GM19351 (cell line): ENCODE data around the gene ESF1.
A peak's percentile ranks its signal among the peaks of the same experiment; 100 is the strongest.

Experiments used
- ATAC-seq: cut with Tn5 transposase; IDR thresholded peaks from one replicate; pipeline ENCODE4 v1.9.1; 2021; ENCODE audit warnings: mild to moderate bottlenecking, moderate library complexity; ENCODE audit not compliant: unreplicated experiment

Gene ESF1

GRCh38 chr20:13681248-13682125 lies 103.2 kb downstream of the ESF1 start:
- peak; percentile 86 for ATAC-seq

- ATAC-seq, result no peak
These were observed 105.8 kb downstream of the ESF1 start for GRCh38 chr20:13678944-13679343.

- no peak for ATAC-seq
These were observed 107.5 kb downstream of the ESF1 start for GRCh38 chr20:13677241-13677640.

- no peak for ATAC-seq
These were observed 108.0 kb downstream of the ESF1 start for GRCh38 chr20:13676682-13677081.

GRCh38 chr20:13672690-13673089 lies 112.0 kb downstream of the ESF1 start:
- ATAC-seq, result no peak

GRCh38 chr20:13671916-13672378 lies 112.8 kb downstream of the ESF1 start:
- ATAC-seq, result no peak

- ATAC-seq, result no peak
These were observed 113.2 kb downstream of the ESF1 start for GRCh38 chr20:13671512-13671911.

- peak; percentile 67 for ATAC-seq
These were observed 114.6 kb downstream of the ESF1 start for GRCh38 chr20:13670160-13670559.

GRCh38 chr20:13665709-13666395 lies 118.9 kb downstream of the ESF1 start:
- ATAC-seq, result no peak
